Adrenal gland (tissue), 12 donors: ENCODE data around the gene SNRNP70. TPM values are rescaled to one million over a fixed set of nuclear protein-coding genes. Genes with fewer than 3 reads are reported as not detected.

Source experiments
- DNase-seq, 7 donors: peaks; one replicate each; pipeline ENCODE4 v3.0.0-alpha.2; 2019 to 2020
- H3K27ac ChIP-seq, 5 donors: fragments of 200-600 bp; sonication (generic) in 4 of 5; 1 replicate in 3 of 5; 2 replicates in 2 of 5; pipeline versions ENCODE4 v1.5.1 to v1.8.0; 2016 to 2020; ENCODE audit warnings: mild to moderate bottlenecking in 1 of 5
- H3K27me3 ChIP-seq: fragments of 200-600 bp; 2 replicates; pipeline ENCODE4 v1.8.0; 2021
- H3K36me3 ChIP-seq, 2 donors: fragments of 200-600 bp; replicated peaks in 1 of 2; 1 replicate in 1 of 2; 2 replicates in 1 of 2; pipeline versions ENCODE4 v1.5.1 to v1.8.0; 2018 to 2022
- H3K4me1 ChIP-seq, 2 donors: fragments of 200-600 bp; replicated peaks in 1 of 2; 1 replicate in 1 of 2; 2 replicates in 1 of 2; pipeline versions ENCODE4 v1.5.1 to v1.8.0; 2018 to 2021
- H3K4me3 ChIP-seq, 4 donors: fragments of 200-600 bp; sonication (generic) in 3 of 4; one replicate each; pipeline ENCODE4 v1.5.1; 2016 to 2018
- H3K9me3 ChIP-seq, 3 donors: fragments of 200-600 bp; sonication (generic) in 1 of 3; replicated peaks in 1 of 3; 1 replicate in 2 of 3; 2 replicates in 1 of 3; pipeline versions ENCODE4 v1.5.1 to v1.8.0; 2016 to 2021
- CTCF ChIP-seq, 6 experiments: fragments of 450-650 bp in 4 of 6; fragments of 200-600 bp in 2 of 6; sonication (generic) in 1 of 6; IDR thresholded peaks; 1 replicate in 5 of 6; 2 replicates in 1 of 6; pipeline versions ENCODE4 v1.5.1 to v1.8.0; 2016 to 2021; ENCODE audit warnings: antibody characterized with exemption in 6 of 6, mild to moderate bottlenecking in 2 of 6, moderate library complexity in 1 of 6
- POLR2A ChIP-seq, 2 donors: fragments of 450-650 bp; IDR thresholded peaks; one replicate each; pipeline ENCODE4 v1.6.1; 2017; ENCODE audit warnings: antibody characterized with exemption in 2 of 2, mild to moderate bottlenecking in 2 of 2, moderate library complexity in 1 of 2
- WGBS, 4 donors: extraction: QIAGEN DNeasy Blood & Tissue Kit in 2 of 4; methylation state at CpG; one replicate each; pipeline versions ENCODE4 v1.1.5 to v1.1.7; 2013 to 2017; 5-methylcytosine and 5-hydroxymethylcytosine counted together
- intact Hi-C, 2 donors: fragments of 100-400 bp; cut with DNase I; formaldehyde crosslinking; loops; one replicate each; pipeline versions ENCODE4 v1.14.1 to v1.15.0; 2022 to 2023
- polyA plus RNA-seq, 3 donors: library from polyadenylated mRNA; stranded (reverse); fragments of 200-250 nt in 2 of 3; fragments of 350-450 nt in 1 of 3; fragmentation: Illumina TruSeq in 1 of 3; extraction: RNeasy Lipid Tissue Mini Kit (QIAGEN cat#74804) in 1 of 3; gene quantifications; one replicate each; pipeline ENCODE4 v1.2.3, GENCODE V29; 2013 to 2014
- total RNA-seq, 9 donors: library from RNA; depleted of rRNA in 4 of 9; stranded (reverse); fragments of >200 nt in 4 of 9; fragments of 120-200 nt in 1 of 9; fragmentation: NEBNext Ultra II Directional in 1 of 9; extraction: Animal tissue kit (Norgen Biotek cat#: 25700) in 1 of 9; gene quantifications; one replicate each; pipeline versions ENCODE4 v1.1.0 to v1.2.4, GENCODE V29; 2013 to 2023
- donor health status: healthy with polysubstance abuse.
- donor health status: Bipolar disorder and iron deficiency.
- donor health status: DM: yes; HTN: yes; CAD: no.
- donor health status: DM: no; HTN: no; CAD: no.
- donor health status: DM: no; HTN: no; CAD: no.
- donor health status: DM: yes; HTN: yes; CAD: no.

The SNRNP70 gene
- total and polyA plus RNA-seq, 12 donors, result 109 to 1,255 (median 233) TPM

GRCh38 chr19:49111218-49111998 is 26.2 kb downstream of the SNRNP70 start:
- WGBS, 4 donors, result 79 to 85% (median 83%) methylated on average over 11 of the region's 11 CpGs
- no peak for DNase-seq
- peaks cover 5 to 23% of the 10 kb centered on the region in 2 donors for H3K4me1 ChIP-seq
- intact Hi-C loops, result no loop called here
- no peaks in the 10 kb centered on the region for H3K27me3 ChIP-seq
- H3K27ac ChIP-seq, result peak overlapping the region in 1 of 5 donors; percentile 80
- no peak for TF ChIP-seq POLR2A (IDR thresholded peaks at IDR 0.05)
- no peak for TF ChIP-seq CTCF (IDR thresholded peaks at IDR 0.05)
- H3K9me3 ChIP-seq, result no peaks in the 10 kb centered on the region
- H3K4me3 ChIP-seq, result no peak overlapping the region
- H3K36me3 ChIP-seq, result peaks cover 0 to 29% of the 10 kb centered on the region in 2 donors

GRCh38 chr19:49113762-49114629 is 28.7 kb downstream of the SNRNP70 start, which contains the start of gene LIN7B:
Gene LIN7B, plus strand, starts transcription at chr19:49114370. Its CDS starts 35 bp downstream, at chr19:49114405.
- DNase-seq, result peak in 6 of 7 donors; percentile 50 to 69 (median 58)
- H3K9me3 ChIP-seq, result no peaks in the 10 kb centered on the region
- peaks cover 0 to 4% of the 10 kb centered on the region in 2 donors for H3K36me3 ChIP-seq
- peak in 4 of 6 experiments; percentile 31 to 60 (median 48) for TF ChIP-seq CTCF (IDR thresholded peaks at IDR 0.05)
- TF ChIP-seq POLR2A (IDR thresholded peaks at IDR 0.05), result no peak
- peak within 1 kb of the TSS in 3 of 4 donors; percentile 59 to 98 (median 74) for H3K4me3 ChIP-seq
- H3K4me1 ChIP-seq, result peaks cover 16 to 32% of the 10 kb centered on the region in 2 donors
- no peaks in the 10 kb centered on the region for H3K27me3 ChIP-seq
- H3K27ac ChIP-seq, result peak within 1 kb of the TSS in 4 of 5 donors; percentile 45 to 85 (median 72)
- intact Hi-C loops, result no loop called here
- 1 to 3% (median 1%) methylated on average over 9 to 66 of the region's 66 CpGs for WGBS, 4 donors

- Histone ChIP-seq H3K27me3 (no peaks in the 10 kb centered on the region), H3K4me1 (peaks cover 23 to 38% of the 10 kb centered on the region in 2 donors), H3K9me3 (no peaks in the 10 kb centered on the region), H3K27ac (peak overlapping the region in 4 of 5 donors; percentile 45 to 85 (median 72)), H3K36me3 (no peaks in the 10 kb centered on the region), H3K4me3 (peak overlapping the region in 3 of 4 donors; percentile 59 to 98 (median 74))
- DNase-seq, result peak; percentile 58 to 82 (median 63)
- 8 to 83% (median 42%) methylated on average over 6 to 68 of the region's 68 CpGs for WGBS, 4 donors
- peak in 1 of 2 donors; percentile 10 for TF ChIP-seq POLR2A (IDR thresholded peaks at IDR 0.05)
- TF ChIP-seq CTCF (IDR thresholded peaks at IDR 0.05), result no peak
- intact Hi-C loops, result no loop called here
Observed at GRCh38 chr19:49114630-49115363, 29.5 kb downstream of the SNRNP70 start.
